B cell (primary cell): ENCODE results near the gene UHMK1. TPM values are rescaled to one million over a fixed set of nuclear protein-coding genes. Genes with fewer than 3 reads are reported as not detected.

Experiments
- ATAC-seq: fragments of 200-7000 bp; cut with Tn5 transposase; one replicate; pipeline ENCODE4 v1.10.0; 2021; ENCODE audit warnings: low read depth, mild to moderate bottlenecking, moderate number of reproducible peaks, moderate library complexity
- CTCF ChIA-PET: fragments of 350-600 bp; sonication (Branson Sonifier 250); formaldehyde crosslinking; loops from one replicate; lab custom pipeline; 2021; ENCODE audit warnings: antibody characterized with exemption, inconsistent platforms; lab: Charles Lee
- POLR2A ChIA-PET: fragments of 350-600 bp; sonication (Branson Sonifier 250); formaldehyde crosslinking; loops from one replicate; lab custom pipeline; 2021; ENCODE audit warnings: antibody characterized with exemption; lab: Charles Lee
- DNase-seq: peaks from one replicate; pipeline ENCODE4 v3.0.0; 2013
- H2AFZ ChIP-seq: 2 replicates; pipeline ENCODE4 v1.6.1; 2012; ENCODE audit warnings: mild to moderate bottlenecking, low read depth, low read length; ENCODE audit not compliant: insufficient read depth, poor library complexity, severe bottlenecking
- H3K27ac ChIP-seq, 2 donors: 1 replicate in 1 of 2; 2 replicates in 1 of 2; pipeline ENCODE4 v1.5.1; 2012 to 2013; ENCODE audit warnings: low read length in 2 of 2, mild to moderate bottlenecking in 2 of 2, moderate library complexity in 1 of 2
- H3K27me3 ChIP-seq, 4 experiments: fragments of 200-600 bp in 1 of 4; sonication (generic) in 1 of 4; replicated peaks in 1 of 4; 1 replicate in 2 of 4; 2 replicates in 2 of 4; pipeline versions ENCODE4 v1.6.1 to v1.7.0; 2013 to 2016; ENCODE audit warnings: low read length in 3 of 4, mild to moderate bottlenecking in 2 of 4, mixed read lengths in 1 of 4, moderate library complexity in 1 of 4; ENCODE audit not compliant: insufficient read depth in 4 of 4, control insufficient read depth in 3 of 4; ENCODE audit errors: control extremely low read depth in 1 of 4
- H3K36me3 ChIP-seq, 2 experiments: replicated peaks in 1 of 2; 1 replicate in 1 of 2; 2 replicates in 1 of 2; pipeline versions ENCODE4 v1.6.1 to v1.7.1; 2013; ENCODE audit warnings: low read length in 1 of 2; ENCODE audit not compliant: insufficient read depth in 2 of 2, control insufficient read depth in 1 of 2; ENCODE audit errors: control extremely low read depth in 1 of 2, extremely low read depth in 1 of 2
- H3K4me1 ChIP-seq, 2 donors: fragments of 200-600 bp in 1 of 2; sonication (generic) in 1 of 2; 1 replicate in 1 of 2; 2 replicates in 1 of 2; pipeline versions ENCODE4 v1.5.1 to v1.6.1; 2013 to 2017; ENCODE audit warnings: low read length in 2 of 2; ENCODE audit not compliant: control insufficient read depth in 2 of 2, insufficient read depth in 2 of 2
- H3K4me2 ChIP-seq: replicated peaks from 2 replicates; pipeline ENCODE3; 2012; ENCODE audit warnings: mild to moderate bottlenecking, low read depth, low read length; ENCODE audit not compliant: poor library complexity, severe bottlenecking
- H3K4me3 ChIP-seq, 5 experiments: fragments of 200-600 bp in 1 of 5; sonication (generic) in 1 of 5; 1 replicate in 3 of 5; 2 replicates in 2 of 5; pipeline versions ENCODE4 v1.5.1 to v1.7.0; 2011 to 2016; ENCODE audit warnings: low read length in 4 of 5, mild to moderate bottlenecking in 4 of 5, low read depth in 2 of 5, control low read depth in 1 of 5, moderate library complexity in 1 of 5; ENCODE audit not compliant: insufficient read depth in 1 of 5; ENCODE audit errors: control extremely low read depth in 1 of 5, extremely low read depth in 1 of 5
- H3K79me2 ChIP-seq: fragments of 200-600 bp; sonication (generic); one replicate; pipeline ENCODE4 v1.6.0; 2016; ENCODE audit warnings: low read length; ENCODE audit not compliant: control insufficient read depth, insufficient read depth
- H3K9ac ChIP-seq: fragments of 200-600 bp; sonication (generic); 2 replicates; pipeline ENCODE4 v1.6.1; 2017; ENCODE audit warnings: mild to moderate bottlenecking, low read length, moderate library complexity
- H3K9me3 ChIP-seq, 3 donors: one replicate each; pipeline versions ENCODE4 v1.6.1 to v1.7.1; 2013; ENCODE audit warnings: low read length in 2 of 3; ENCODE audit not compliant: control insufficient read depth in 2 of 3, insufficient read depth in 1 of 3; ENCODE audit errors: control extremely low read depth in 1 of 3
- H4K20me1 ChIP-seq: 2 replicates; pipeline ENCODE4 v1.6.0; 2012; ENCODE audit warnings: mild to moderate bottlenecking, low read length; ENCODE audit not compliant: insufficient read depth, control insufficient read depth, poor library complexity, severe bottlenecking
- H3K27ac Mint-ChIP-seq: one replicate; pipeline ENCODE4 v1.8.0; 2021; ENCODE audit warnings: mixed read lengths
- H3K27me3 Mint-ChIP-seq: one replicate; pipeline ENCODE4 v1.8.0; 2021; ENCODE audit warnings: mixed read lengths
- H3K4me1 Mint-ChIP-seq: one replicate; pipeline ENCODE4 v1.8.0; 2021; ENCODE audit warnings: mixed read lengths
- H3K4me3 Mint-ChIP-seq: one replicate; pipeline ENCODE4 v1.8.0; 2021; ENCODE audit warnings: mixed read lengths
- H3K9me3 Mint-ChIP-seq: one replicate; pipeline ENCODE4 v1.8.0; 2022; ENCODE audit warnings: mixed read lengths; ENCODE audit not compliant: insufficient read depth
- EZH2 ChIP-seq: IDR thresholded peaks from 2 replicates; pipeline ENCODE4 v1.6.1; 2012; ENCODE audit warnings: borderline replicate concordance, low read depth, mild to moderate bottlenecking, moderate library complexity, low read length; ENCODE audit not compliant: insufficient read depth, poor library complexity, severe bottlenecking
- WGBS: methylation state at CpG from one replicate; pipeline ENCODE4 v1.1.5; 2013; ENCODE audit warnings: missing lambda C conversion rate; ENCODE audit not compliant: insufficient coverage; 5-methylcytosine and 5-hydroxymethylcytosine counted together
- intact Hi-C: fragments of 100-400 bp; cut with micrococcal nuclease; formaldehyde crosslinking; loops from one replicate; pipeline ENCODE4 v1.10.0; 2022
- polyA plus RNA-seq: library from polyadenylated mRNA; depleted of rRNA; stranded (reverse); fragments of >200 nt; gene quantifications from 2 replicates; pipeline ENCODE4 v1.2.3, GENCODE V29; 2012
- total RNA-seq, 2 donors: library from RNA; stranded (reverse); fragments of 120-200 nt in 1 of 2; gene quantifications; 1 replicate in 1 of 2; 2 replicates in 1 of 2; pipeline versions ENCODE4 v1.2.3 to v1.2.4, GENCODE V29; 2013 to 2022
- TF ChIP-seq, protein P1 (sequence below): fragments of 200-600 bp; IDR thresholded peaks from one replicate; pipeline ENCODE4 v1.8.0; 2022; ENCODE audit warnings: antibody characterized with exemption, mild to moderate bottlenecking

Gene UHMK1
- total and polyA plus RNA-seq, 2 donors (not counting 1 experiment from before 2014, with no cell fraction given) = 8.4 to 69.2 TPM

DNA sequence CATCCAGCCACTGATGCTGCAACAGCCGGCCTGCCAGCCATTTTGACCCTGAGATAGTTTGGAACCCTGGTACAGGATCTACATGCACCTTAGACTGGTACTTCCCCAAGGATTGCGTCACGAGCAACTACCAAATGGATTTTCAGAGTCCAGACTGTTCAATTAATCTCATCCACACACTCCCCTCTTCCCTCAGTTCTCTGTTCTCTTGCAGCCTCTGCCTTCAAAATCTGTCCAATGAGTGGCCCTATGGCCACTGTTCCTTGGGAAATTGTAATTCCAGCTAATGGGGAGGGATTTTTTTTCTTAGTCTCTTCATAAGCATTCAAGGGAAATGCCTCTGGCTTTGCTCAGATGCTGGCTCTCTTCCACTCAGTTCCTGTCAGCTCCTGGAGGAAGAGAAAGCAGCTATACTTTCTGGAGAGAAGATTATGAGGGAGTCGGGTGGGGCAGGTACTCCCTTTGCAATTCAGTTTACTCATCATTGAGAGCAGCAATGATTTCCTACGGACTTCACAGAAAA is 44.1 kb downstream of the UHMK1 start:
- H2AFZ ChIP-seq = no peak overlapping the region
- peaks cover 2 to 6% (median 6%) of the 10 kb centered on the region in 3 donors for H3K9me3 ChIP-seq
- ChIA-PET CTCF (no interaction called here), POLR2A (no interaction called here)
- DNase-seq (no peak), ATAC-seq (no peak)
- H3K9ac ChIP-seq = no peak overlapping the region
- no peak overlapping the region for H3K27ac ChIP-seq
- Mint-ChIP-seq H3K27ac (no peak overlapping the region), H3K27me3 (no peaks in the 10 kb centered on the region), H3K4me3 (no peak overlapping the region), H3K9me3 (no peaks in the 10 kb centered on the region), H3K4me1 (no peaks in the 10 kb centered on the region)
- H3K4me3 ChIP-seq = no peak overlapping the region
- no peaks in the 10 kb centered on the region for H3K4me1 ChIP-seq
- no peak overlapping the region for H3K4me2 ChIP-seq
- no peaks in the 10 kb centered on the region for H3K27me3 ChIP-seq
- WGBS = 60% methylated on average over 3 of the region's 5 CpGs
- H3K36me3 ChIP-seq = no peaks in the 10 kb centered on the region
- no peak for TF ChIP-seq EZH2
- TF ChIP-seq, protein P1, sequence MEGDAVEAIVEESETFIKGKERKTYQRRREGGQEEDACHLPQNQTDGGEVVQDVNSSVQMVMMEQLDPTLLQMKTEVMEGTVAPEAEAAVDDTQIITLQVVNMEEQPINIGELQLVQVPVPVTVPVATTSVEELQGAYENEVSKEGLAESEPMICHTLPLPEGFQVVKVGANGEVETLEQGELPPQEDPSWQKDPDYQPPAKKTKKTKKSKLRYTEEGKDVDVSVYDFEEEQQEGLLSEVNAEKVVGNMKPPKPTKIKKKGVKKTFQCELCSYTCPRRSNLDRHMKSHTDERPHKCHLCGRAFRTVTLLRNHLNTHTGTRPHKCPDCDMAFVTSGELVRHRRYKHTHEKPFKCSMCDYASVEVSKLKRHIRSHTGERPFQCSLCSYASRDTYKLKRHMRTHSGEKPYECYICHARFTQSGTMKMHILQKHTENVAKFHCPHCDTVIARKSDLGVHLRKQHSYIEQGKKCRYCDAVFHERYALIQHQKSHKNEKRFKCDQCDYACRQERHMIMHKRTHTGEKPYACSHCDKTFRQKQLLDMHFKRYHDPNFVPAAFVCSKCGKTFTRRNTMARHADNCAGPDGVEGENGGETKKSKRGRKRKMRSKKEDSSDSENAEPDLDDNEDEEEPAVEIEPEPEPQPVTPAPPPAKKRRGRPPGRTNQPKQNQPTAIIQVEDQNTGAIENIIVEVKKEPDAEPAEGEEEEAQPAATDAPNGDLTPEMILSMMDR = no peak
- no peaks in the 10 kb centered on the region for H3K79me2 ChIP-seq
- intact Hi-C loops = no loop called here
- H4K20me1 ChIP-seq = no peaks in the 10 kb centered on the region

DNA sequence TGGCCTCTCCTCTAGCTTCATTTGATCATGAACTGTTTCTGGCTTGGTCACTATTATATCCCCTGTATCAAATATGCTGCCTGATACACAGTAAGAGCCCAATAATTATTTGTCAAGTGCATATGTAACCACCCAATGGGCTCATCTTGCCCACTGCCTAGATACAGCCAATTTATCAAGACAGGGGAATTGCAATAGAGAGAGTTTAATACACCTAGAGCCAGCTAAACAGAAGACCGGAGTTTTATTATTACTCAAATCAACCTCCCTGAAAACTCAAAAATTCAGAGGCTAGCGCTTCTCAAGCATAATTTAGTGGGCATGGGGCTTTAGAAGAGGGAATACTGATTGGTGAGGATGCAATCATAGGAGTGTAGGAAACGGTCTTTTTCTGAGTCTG is 45.6 kb downstream of the UHMK1 start:
- no peak overlapping the region for H3K4me3 ChIP-seq
- no peak overlapping the region for H3K27ac Mint-ChIP-seq
- H3K9ac ChIP-seq = no peak overlapping the region
- H4K20me1 ChIP-seq = no peaks in the 10 kb centered on the region
- H3K27ac ChIP-seq = no peak overlapping the region
- CTCF ChIA-PET = no interaction called here
- DNase-seq (no peak), ATAC-seq (no peak)
- no peaks in the 10 kb centered on the region for H3K36me3 ChIP-seq
- no peaks in the 10 kb centered on the region for H3K9me3 Mint-ChIP-seq
- no peaks in the 10 kb centered on the region for H3K4me1 ChIP-seq
- no peaks in the 10 kb centered on the region for H3K27me3 ChIP-seq
- no peaks in the 10 kb centered on the region for H3K27me3 Mint-ChIP-seq
- peaks cover 2 to 6% (median 6%) of the 10 kb centered on the region in 3 donors for H3K9me3 ChIP-seq
- no peak overlapping the region for H3K4me2 ChIP-seq
- 100% methylated on average over 1 of the region's 3 CpGs for WGBS
- H3K79me2 ChIP-seq = no peaks in the 10 kb centered on the region
- intact Hi-C loops = no loop called here
- TF ChIP-seq, protein P1 = no peak
- no peak for TF ChIP-seq EZH2
- no peaks in the 10 kb centered on the region for H3K4me1 Mint-ChIP-seq
- H3K4me3 Mint-ChIP-seq = no peak overlapping the region
- no peak overlapping the region for H2AFZ ChIP-seq
- POLR2A ChIA-PET = interaction anchor here (0.6 kb wide), 1 partner anchor 40 kb away, joined by 4 read pairs; no protein-coding TSS in a partner anchor
